Measurements from ENCODE around the gene NISCH.

Gene NISCH

DNA sequence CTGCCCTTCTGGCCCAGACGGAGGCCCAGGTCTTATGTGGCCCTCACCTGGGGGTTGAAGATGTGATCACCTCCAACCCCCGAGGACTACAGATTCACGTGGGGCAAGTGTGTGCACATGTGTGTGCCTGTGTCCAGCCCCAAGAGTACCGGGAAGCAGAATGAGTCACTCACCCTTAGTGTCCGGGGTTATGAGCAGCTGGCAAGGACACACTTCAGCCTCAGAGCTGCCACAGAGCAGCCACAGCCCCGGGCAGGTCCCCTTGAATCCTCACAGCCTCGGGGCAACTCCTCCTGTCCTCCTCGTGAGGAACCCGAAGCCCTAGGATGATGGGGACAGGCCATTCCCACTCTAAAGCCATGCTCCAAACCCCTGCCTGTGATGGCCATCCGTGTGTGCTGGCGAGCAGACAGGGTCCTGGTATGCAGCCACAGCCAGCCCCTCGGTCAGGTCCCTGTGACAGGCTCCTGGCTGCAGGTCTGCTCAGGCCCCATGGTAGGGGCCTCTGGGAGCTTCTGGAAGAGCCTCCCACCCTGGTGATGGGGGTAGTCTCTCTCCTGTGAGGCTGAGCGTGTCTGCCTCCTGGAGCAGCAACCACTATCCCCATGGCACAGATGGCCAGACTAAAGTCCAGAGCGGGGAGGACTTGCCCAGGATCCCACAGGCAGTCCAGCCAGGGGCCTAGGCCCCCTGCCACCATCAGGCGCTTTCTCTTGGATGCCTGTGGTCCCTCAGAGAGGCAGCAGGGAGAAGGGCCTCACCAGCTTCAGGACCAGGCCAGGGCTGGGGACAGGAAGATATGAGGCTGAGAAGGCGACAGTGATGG is 40.6 kb downstream of the NISCH start:
- ChIA-PET CTCF (no interaction called here), POLR2A (no interaction called here)
- DNase-seq (ENCODE audit: extremely low spot score) = no peak
- TF ChIP-seq L3MBTL2 (conservative IDR thresholded peaks at IDR 0.05) (no peak), TARDBP (IDR thresholded peaks at IDR 0.05) (no peak), ELF4 (IDR thresholded peaks at IDR 0.05) (no peak), ARNT (IDR thresholded peaks at IDR 0.05) (no peak), SUZ12 (IDR thresholded peaks at IDR 0.05) (no peak), CTBP1 (IDR thresholded peaks at IDR 0.05; ENCODE audit: borderline replicate concordance) (no peak), BHLHE40 (IDR thresholded peaks at IDR 0.05; ENCODE audit: borderline replicate concordance) (no peak), FOXK2 (IDR thresholded peaks at IDR 0.05) (no peak), FOXM1 (IDR thresholded peaks at IDR 0.05; ENCODE audit: borderline replicate concordance) (no peak), NFRKB (IDR thresholded peaks at IDR 0.05) (no peak), HDGF (IDR thresholded peaks at IDR 0.05; ENCODE audit: borderline replicate concordance) (no peak), SP1 (IDR thresholded peaks at IDR 0.05) (no peak), LEF1 (IDR thresholded peaks at IDR 0.05; ENCODE audit: borderline replicate concordance) (no peak), ZNF384 (IDR thresholded peaks at IDR 0.05) (no peak)
- TF ChIP-seq, protein P1, sequence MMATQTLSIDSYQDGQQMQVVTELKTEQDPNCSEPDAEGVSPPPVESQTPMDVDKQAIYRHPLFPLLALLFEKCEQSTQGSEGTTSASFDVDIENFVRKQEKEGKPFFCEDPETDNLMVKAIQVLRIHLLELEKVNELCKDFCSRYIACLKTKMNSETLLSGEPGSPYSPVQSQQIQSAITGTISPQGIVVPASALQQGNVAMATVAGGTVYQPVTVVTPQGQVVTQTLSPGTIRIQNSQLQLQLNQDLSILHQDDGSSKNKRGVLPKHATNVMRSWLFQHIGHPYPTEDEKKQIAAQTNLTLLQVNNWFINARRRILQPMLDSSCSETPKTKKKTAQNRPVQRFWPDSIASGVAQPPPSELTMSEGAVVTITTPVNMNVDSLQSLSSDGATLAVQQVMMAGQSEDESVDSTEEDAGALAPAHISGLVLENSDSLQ (IDR thresholded peaks at IDR 0.05) = no peak

DNA sequence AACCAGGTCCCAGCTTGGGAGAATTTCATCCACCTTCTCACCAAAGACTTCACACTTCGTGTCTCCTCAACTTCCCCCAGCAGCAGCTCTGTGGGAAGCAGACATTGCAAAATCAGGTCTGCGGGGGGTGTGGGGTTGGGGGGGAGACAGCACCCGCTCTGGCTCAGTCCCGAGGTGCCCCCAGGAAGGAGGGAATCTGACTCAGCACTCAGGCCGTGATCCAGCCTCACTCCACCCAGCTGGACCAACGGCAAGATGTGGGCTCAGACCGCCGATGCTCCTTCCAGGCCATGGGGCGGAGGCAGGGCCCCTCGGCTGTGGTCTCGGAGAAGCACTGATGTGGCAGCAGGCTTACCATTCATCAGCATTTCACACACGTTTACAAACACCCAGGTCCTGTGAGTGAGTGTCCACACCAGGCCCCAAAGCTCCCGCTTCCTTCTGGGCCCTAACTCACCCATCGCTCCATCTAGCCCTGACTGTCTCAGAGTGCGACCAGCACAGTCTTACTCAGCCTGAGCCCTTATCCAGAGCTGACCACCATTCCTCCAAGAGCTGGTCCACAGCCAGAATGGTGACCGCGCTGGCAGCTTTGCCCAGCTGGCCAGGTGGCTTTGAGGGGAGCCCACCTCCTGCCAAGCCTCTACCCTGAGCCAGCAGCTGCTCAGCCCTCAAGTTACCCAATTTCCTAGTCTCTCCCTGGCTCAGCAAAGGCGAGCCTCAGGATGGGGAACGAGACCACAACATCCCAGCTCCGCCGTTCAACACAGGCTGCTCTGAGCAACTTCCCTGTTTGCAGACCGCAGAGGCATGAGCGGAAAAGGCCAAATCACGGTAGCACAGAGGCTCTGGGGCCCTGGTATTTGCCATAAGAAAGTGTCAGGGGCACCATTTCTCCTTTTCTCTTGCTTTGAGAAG is 43.0 kb downstream of the NISCH start:
- CTCF ChIA-PET = no interaction called here

DNA sequence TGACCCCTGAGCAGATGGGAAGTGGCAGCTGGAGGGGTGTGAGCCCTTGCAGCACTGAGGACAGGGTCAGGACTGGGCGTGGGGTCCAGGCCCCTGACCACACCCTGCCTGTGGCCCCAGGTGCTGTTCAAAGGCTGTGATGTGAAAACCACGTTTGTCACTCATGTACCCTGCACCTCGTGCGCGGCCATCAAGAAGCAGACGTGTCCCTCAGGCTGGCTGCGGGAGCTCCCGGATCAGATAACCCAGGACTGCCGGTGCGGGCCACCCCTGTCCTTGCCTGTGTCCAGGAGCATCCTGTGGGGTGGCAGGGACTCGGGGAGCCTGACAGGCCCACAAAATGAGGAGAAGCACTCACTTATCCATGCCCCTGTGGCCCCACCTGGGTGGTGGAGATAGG is 45.6 kb downstream of the NISCH start:
- no peak for DNase-seq (ENCODE audit: extremely low spot score)
- POLR2A ChIA-PET = no interaction called here
- CTCF ChIA-PET = no interaction called here
- TF ChIP-seq NFRKB (IDR thresholded peaks at IDR 0.05) (no peak), CTBP1 (IDR thresholded peaks at IDR 0.05; ENCODE audit: borderline replicate concordance) (no peak), SUZ12 (IDR thresholded peaks at IDR 0.05) (no peak), FOXK2 (IDR thresholded peaks at IDR 0.05) (no peak), LEF1 (IDR thresholded peaks at IDR 0.05; ENCODE audit: borderline replicate concordance) (no peak), HDGF (IDR thresholded peaks at IDR 0.05; ENCODE audit: borderline replicate concordance) (no peak), FOXA1 (IDR thresholded peaks at IDR 0.05) (no peak), BHLHE40 (IDR thresholded peaks at IDR 0.05; ENCODE audit: borderline replicate concordance) (no peak), ELF4 (IDR thresholded peaks at IDR 0.05) (no peak), ZNF384 (IDR thresholded peaks at IDR 0.05) (no peak), FOXM1 (IDR thresholded peaks at IDR 0.05; ENCODE audit: borderline replicate concordance) (no peak), L3MBTL2 (conservative IDR thresholded peaks at IDR 0.05) (no peak)
- TF ChIP-seq, protein P1 (IDR thresholded peaks at IDR 0.05) = no peak

More for the DNA sequence above, 43.0 kb downstream of the NISCH start:
- no peak for DNase-seq (ENCODE audit: extremely low spot score)
- POLR2A ChIA-PET = no interaction called here
- TF ChIP-seq HDGF (IDR thresholded peaks at IDR 0.05; ENCODE audit: borderline replicate concordance) (no peak), TARDBP (IDR thresholded peaks at IDR 0.05) (no peak), CTBP1 (IDR thresholded peaks at IDR 0.05; ENCODE audit: borderline replicate concordance) (no peak), LEF1 (IDR thresholded peaks at IDR 0.05; ENCODE audit: borderline replicate concordance) (no peak), SUZ12 (IDR thresholded peaks at IDR 0.05) (no peak), L3MBTL2 (conservative IDR thresholded peaks at IDR 0.05) (no peak), ELF4 (IDR thresholded peaks at IDR 0.05) (no peak), NFRKB (IDR thresholded peaks at IDR 0.05) (no peak)

DNA sequence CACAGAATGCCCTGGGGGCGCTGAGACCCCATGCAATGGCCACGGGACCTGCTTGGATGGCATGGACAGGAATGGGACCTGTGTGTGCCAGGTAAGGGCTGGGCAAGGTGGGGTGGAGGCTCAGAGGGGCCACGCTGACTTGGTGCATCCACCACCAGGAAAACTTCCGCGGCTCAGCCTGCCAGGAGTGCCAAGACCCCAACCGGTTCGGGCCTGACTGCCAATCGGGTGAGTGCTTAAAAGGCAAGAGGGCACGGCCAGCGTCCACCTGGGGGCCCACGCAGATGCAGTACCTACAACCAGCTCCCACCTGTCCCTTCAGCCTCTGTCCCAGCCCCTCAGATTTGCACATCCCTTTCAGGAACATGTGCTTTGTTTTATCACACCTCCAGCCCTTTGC is 46.6 kb downstream of the NISCH start:
- no peak for TF ChIP-seq HDGF (IDR thresholded peaks at IDR 0.05; ENCODE audit: borderline replicate concordance)
- TF ChIP-seq CTBP1 (IDR thresholded peaks at IDR 0.05; ENCODE audit: borderline replicate concordance) = no peak
- TF ChIP-seq SP1 (IDR thresholded peaks at IDR 0.05) = no peak
- TF ChIP-seq FOXA1 (IDR thresholded peaks at IDR 0.05) = no peak
- TF ChIP-seq ARNT (IDR thresholded peaks at IDR 0.05) = no peak
- no peak for TF ChIP-seq ZNF384 (IDR thresholded peaks at IDR 0.05)
- no peak for DNase-seq (ENCODE audit: extremely low spot score)
- CTCF ChIA-PET = no interaction called here
- POLR2A ChIA-PET = no interaction called here

DNA sequence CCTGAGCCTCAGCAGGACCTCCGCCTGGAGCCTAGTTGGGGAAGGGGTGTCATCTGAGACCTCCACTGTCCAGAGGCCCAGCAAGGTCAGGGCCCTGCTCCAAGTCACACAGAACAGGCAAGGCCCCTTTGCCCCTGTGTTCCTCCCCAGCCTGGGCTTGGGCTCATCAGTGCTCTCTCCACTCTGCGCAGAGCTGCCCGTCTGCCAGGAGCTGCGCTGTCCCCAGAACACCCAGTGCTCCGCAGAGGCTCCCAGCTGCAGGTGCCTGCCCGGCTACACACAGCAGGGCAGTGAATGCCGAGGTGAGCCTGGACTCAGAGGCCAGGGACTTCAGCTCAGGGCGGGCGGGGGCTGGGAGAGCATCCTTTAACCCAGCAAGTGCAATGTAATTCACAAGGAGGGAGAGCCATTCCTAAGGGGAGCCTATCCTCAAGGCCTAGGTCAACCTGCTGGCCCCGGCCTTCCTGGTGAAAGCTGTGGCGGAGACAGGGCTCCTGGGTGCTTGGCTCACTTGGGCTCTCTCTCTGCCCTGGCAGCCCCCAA is 47.5 kb downstream of the NISCH start:
- ChIA-PET POLR2A (no interaction called here), CTCF (no interaction called here)
- TF ChIP-seq, protein P1 (IDR thresholded peaks at IDR 0.05) = no peak
- no peak for TF ChIP-seq SUZ12 (IDR thresholded peaks at IDR 0.05)
- TF ChIP-seq FOXA1 (IDR thresholded peaks at IDR 0.05) = no peak
- TF ChIP-seq NFRKB (IDR thresholded peaks at IDR 0.05) = no peak
- no peak for TF ChIP-seq TARDBP (IDR thresholded peaks at IDR 0.05)
- no peak for TF ChIP-seq LEF1 (IDR thresholded peaks at IDR 0.05; ENCODE audit: borderline replicate concordance)
- no peak for TF ChIP-seq L3MBTL2 (conservative IDR thresholded peaks at IDR 0.05)
- no peak for TF ChIP-seq FOXK2 (IDR thresholded peaks at IDR 0.05)

More for the DNA sequence above, 47.5 kb downstream of the NISCH start:
- DNase-seq (ENCODE audit: extremely low spot score) = no peak

All from HEK293T (cell line).